ENCODE results near the gene DSCAML1. TPM values are rescaled to one million over a fixed set of nuclear protein-coding genes. Genes with fewer than 3 reads are reported as not detected.

Gene DSCAML1
- total and polyA plus RNA-seq, 10 of the 15 experiments (the other 5 are each of a cell fraction or from before 2014, with no cell fraction given): 0.03 to 0.18 (median 0.06) TPM; not detected in 1

- no peak overlapping the region for H3K4me2 ChIP-seq (ENCODE audit: control insufficient read depth, insufficient read depth)
- SMC1A ChIA-PET (ENCODE audit: uncharacterized antibody, unreplicated experiment): interaction anchor here (1.0 to 2.1 kb wide), 5 partner anchors 8 to 356 kb away, joined by 3 to 7 read pairs (median 3); no protein-coding TSS in a partner anchor
- no peaks in the 10 kb centered on the region for H3K27me3 ChIP-seq (replicated peaks in 1 of 2; ENCODE audit: control insufficient read depth in 2 of 2, insufficient read depth in 2 of 2, low read length in 1 of 2)
- WGBS (ENCODE audit: insufficient coverage, insufficient replicate concordance, low lambda C conversion rate, missing lambda C conversion rate): 84% methylated on average over 16 of the region's 16 CpGs
- CTCF ChIA-PET: interaction anchor here (1.0 to 5.7 kb wide), 5 partner anchors 9 to 162 kb away, joined by 3 to 39 read pairs (median 3); no protein-coding TSS in a partner anchor
- DNase-seq (ENCODE audit: low read depth, low spot score): no peak
- no peak for FAIRE-seq
- H3K79me2 ChIP-seq (ENCODE audit: control insufficient read depth, insufficient read depth, low read length): no peaks in the 10 kb centered on the region
- no peak overlapping the region for H3K27ac ChIP-seq (ENCODE audit: control insufficient read depth, insufficient read depth)
- POLR2A ChIA-PET: interaction anchor here (0.5 to 1.6 kb wide), 2 partner anchors 8 to 233 kb away, joined by 3 to 4 read pairs; no protein-coding TSS in a partner anchor
- intact Hi-C loops (cut with micrococcal nuclease; ENCODE audit: unreplicated experiment): no loop called here
- in situ Hi-C loops (cut with MboI): no loop called here
- H2AFZ ChIP-seq (ENCODE audit: control insufficient read depth, low read depth, low read length): no peak overlapping the region
- no TSS peak for BruUV-seq (replicated peaks)
- ATAC-seq: no peak
- no peaks in the 10 kb centered on the region for H3K36me3 ChIP-seq (ENCODE audit: control insufficient read depth in 2 of 2, insufficient read depth in 2 of 2, low read length in 1 of 2)
- no peaks in the 10 kb centered on the region for H4K20me1 ChIP-seq (ENCODE audit: control insufficient read depth, insufficient read depth)
- peaks cover 3% of the 10 kb centered on the region; the same call in 2 of the 3 replicates for H3K9me3 ChIP-seq (replicated peaks; ENCODE audit: control insufficient read depth, insufficient read depth, low read length)
- H3K4me3 ChIP-seq: no peak overlapping the region
- no peak for TF ChIP-seq IKZF2 (IDR thresholded peaks at IDR 0.05)
- no peak overlapping the region for H3K9ac ChIP-seq (ENCODE audit: control insufficient read depth, insufficient read depth, low read length)
- RAD21 ChIA-PET (ENCODE audit: unreplicated experiment): interaction anchor here (1.7 kb wide), 1 partner anchor 33 kb away, joined by 5 read pairs; no protein-coding TSS in a partner anchor
- peaks cover 48% of the 10 kb centered on the region for H3K4me1 ChIP-seq (ENCODE audit: control insufficient read depth, insufficient read depth, low read length)
Measured at GRCh38 chr11:117459123-117459978, 337.7 kb downstream of the DSCAML1 start.

GRCh38 chr11:117458275-117459122 is 338.5 kb downstream of the DSCAML1 start:
- in situ Hi-C loops (cut with MboI) (no loop called here), intact Hi-C loops (cut with micrococcal nuclease; ENCODE audit: unreplicated experiment) (loop anchor here (1.0 kb wide), 1 partner anchor 357 kb away; no protein-coding TSS in a partner anchor)
- Histone ChIP-seq H4K20me1 (ENCODE audit: control insufficient read depth, insufficient read depth) (no peaks in the 10 kb centered on the region), H3K4me3 (peak overlapping the region; percentile 48; the same call in 1 of the 2 replicates), H3K4me2 (ENCODE audit: control insufficient read depth, insufficient read depth) (peak overlapping the region; percentile 68), H3K9ac (ENCODE audit: control insufficient read depth, insufficient read depth, low read length) (peak overlapping the region; percentile 37; the same call in 1 of the 2 replicates), H3K27me3 (replicated peaks in 1 of 2; ENCODE audit: control insufficient read depth in 2 of 2, insufficient read depth in 2 of 2, low read length in 1 of 2) (no peaks in the 10 kb centered on the region), H3K36me3 (ENCODE audit: control insufficient read depth in 2 of 2, insufficient read depth in 2 of 2, low read length in 1 of 2) (no peaks in the 10 kb centered on the region), H3K4me1 (ENCODE audit: control insufficient read depth, insufficient read depth, low read length) (peaks cover 48% of the 10 kb centered on the region), H3K79me2 (ENCODE audit: control insufficient read depth, insufficient read depth, low read length) (no peaks in the 10 kb centered on the region), H3K9me3 (replicated peaks; ENCODE audit: control insufficient read depth, insufficient read depth, low read length) (peaks cover 3% of the 10 kb centered on the region; the same call in 2 of the 3 replicates), H2AFZ (ENCODE audit: control insufficient read depth, low read depth, low read length) (peak overlapping the region; percentile 20; the same call in 1 of the 2 replicates), H3K27ac (ENCODE audit: control insufficient read depth, insufficient read depth) (peak overlapping the region; percentile 57)
- 62% methylated on average over 22 of the region's 22 CpGs for WGBS (ENCODE audit: insufficient coverage, insufficient replicate concordance, low lambda C conversion rate, missing lambda C conversion rate)
- peak; percentile 70 for ATAC-seq
- BruUV-seq (replicated peaks): no TSS peak
- POLR2A ChIA-PET: interaction anchor here (0.6 to 1.6 kb wide), 4 partner anchors 188 to 380 kb away, joined by 4 to 7 read pairs (median 6); no protein-coding TSS in a partner anchor
- RAD21 ChIA-PET (ENCODE audit: unreplicated experiment): interaction anchor here (0.7 to 2.6 kb wide), 8 partner anchors 20 to 360 kb away, joined by 3 to 9 read pairs (median 4); no protein-coding TSS in a partner anchor
- CTCF ChIA-PET: interaction anchor here (0.7 to 5.7 kb wide), 9 partner anchors 15 to 359 kb away, joined by 3 to 39 read pairs (median 5); no protein-coding TSS in a partner anchor
- no peak for DNase-seq (ENCODE audit: low read depth, low spot score)
- SMC1A ChIA-PET (ENCODE audit: uncharacterized antibody, unreplicated experiment): interaction anchor here (0.6 to 3.8 kb wide), 8 partner anchors 11 to 358 kb away, joined by 3 to 21 read pairs (median 4); no protein-coding TSS in a partner anchor
- peak; percentile 84 for FAIRE-seq
- TF ChIP-seq BCL3 (IDR thresholded peaks at IDR 0.05; ENCODE audit: borderline replicate concordance, insufficient read depth, low read depth, low read length, poor library complexity, severe bottlenecking): peak; percentile 57
- no peak for TF ChIP-seq CHD1 (IDR thresholded peaks at IDR 0.05; ENCODE audit: low read depth, low read length)
- TF ChIP-seq JUND (IDR thresholded peaks at IDR 0.05; ENCODE audit: low read depth, low read length): no peak
- peak; percentile 79 for TF ChIP-seq GATAD2B (conservative IDR thresholded peaks at IDR 0.05; ENCODE audit: low read depth)
- no peak for TF ChIP-seq RCOR1 (conservative IDR thresholded peaks at IDR 0.05; ENCODE audit: low read depth, low read length)
- no peak for TF ChIP-seq NR2C2 (IDR thresholded peaks at IDR 0.05; ENCODE audit: borderline replicate concordance, control insufficient read depth, insufficient read length, low read depth)
- 0 out of 2 replicates have a peak, but pooled peaks have one; percentile 17 for TF ChIP-seq BACH1 (IDR thresholded peaks at IDR 0.05; ENCODE audit: borderline replicate concordance)
- TF ChIP-seq CREB1 (IDR thresholded peaks at IDR 0.05; ENCODE audit: low read depth): 0 out of 2 replicates have a peak, but pooled peaks have one; percentile 21
- peak; percentile 76 for TF ChIP-seq CREM (IDR thresholded peaks at IDR 0.05; ENCODE audit: low read depth)

Measured in GM12878 (cell line).